Measurements from ENCODE around the gene ZBTB26.
A peak's percentile ranks its signal among the peaks of the same experiment; 100 is the strongest.
"Not testable (repeated sequence)": the region's sequence is repeated elsewhere in the genome, so short reads cannot be mapped to it uniquely, and the experiment has no call there.

The ZBTB26 gene

GRCh38 chr9:122922713-122923112, 8.6 kb downstream of the ZBTB26 start:
- DNase-seq, result no peak

GRCh38 chr9:122918310-122918709, 13.0 kb downstream of the ZBTB26 start:
- DNase-seq, result no peak

GRCh38 chr9:122912964-122913673, 18.2 kb downstream of the ZBTB26 start, which contains the start of gene ZBTB6:
Gene ZBTB6 (minus strand): TSS chr9:122913323. CDS start chr9:122912072, 1,251 bp downstream.
- DNase-seq, result peak; percentile 71

GRCh38 chr9:122912671-122912963, 18.7 kb downstream of the ZBTB26 start:
- no peak for DNase-seq

DNA sequence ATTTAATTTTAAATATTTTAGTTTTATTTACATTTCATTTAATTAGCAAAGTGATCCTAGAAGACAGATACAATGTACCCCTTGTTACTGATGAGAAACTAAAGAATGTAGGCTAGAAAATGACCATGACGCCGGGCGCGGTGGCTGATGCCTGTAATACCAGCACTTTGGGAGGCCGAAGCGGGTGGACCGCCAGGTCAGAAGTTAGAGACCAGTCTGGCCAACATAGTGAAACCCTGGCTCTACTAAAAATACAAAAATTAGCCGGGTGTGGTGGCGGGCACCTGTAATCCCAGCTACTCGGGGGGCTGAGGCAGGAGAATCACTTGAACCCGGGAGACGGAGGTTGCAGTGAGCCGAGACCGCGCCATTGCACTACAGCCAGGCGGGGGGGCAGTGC, 25.2 kb downstream of the ZBTB26 start:
- not testable (repeated sequence) for DNase-seq

DNA sequence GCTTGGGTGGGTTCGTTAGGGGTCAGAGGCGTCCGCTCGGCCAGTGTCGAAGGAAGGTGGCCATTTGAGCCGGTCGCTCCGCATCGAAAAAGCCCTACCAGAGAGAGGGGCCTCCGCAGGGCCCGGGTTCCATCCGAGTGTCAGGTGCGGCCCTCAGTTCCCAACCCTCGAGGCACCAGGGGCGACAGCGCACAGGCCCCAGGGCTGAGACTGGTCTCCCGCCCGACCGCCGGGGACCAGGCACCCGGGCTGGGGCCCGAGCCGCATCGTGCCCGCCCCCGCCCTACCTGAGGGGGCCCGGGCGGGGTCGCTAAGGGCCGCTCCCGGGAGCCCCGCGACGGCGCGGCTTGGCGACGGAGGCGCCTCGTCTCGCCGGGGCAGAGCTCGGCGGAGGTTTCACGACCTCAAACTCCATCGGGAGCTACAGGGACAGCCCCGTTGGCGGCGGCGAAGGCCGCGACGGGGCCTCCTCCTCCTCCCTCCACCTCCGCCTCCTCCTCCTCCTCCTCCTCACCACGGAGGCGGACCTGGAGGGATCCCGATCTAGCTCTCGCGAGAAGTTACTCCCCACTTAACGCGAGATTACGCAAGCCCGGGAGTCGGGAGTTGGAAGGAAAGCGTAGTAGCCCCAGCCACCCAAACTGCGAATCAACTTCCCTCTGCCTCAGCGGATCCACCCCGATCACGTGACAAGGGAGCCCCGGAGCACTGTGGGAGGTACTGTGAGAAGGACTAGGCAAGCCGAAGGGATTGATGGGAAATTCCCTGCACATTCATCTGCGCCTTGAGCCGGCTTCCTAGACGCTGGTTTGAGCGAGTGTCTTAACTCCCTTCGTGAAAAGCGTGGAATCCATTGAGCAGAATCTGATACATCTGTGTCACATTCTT, 26.2 kb downstream of the ZBTB26 start, which contains the start of gene RC3H2:
TSS of gene RC3H2 (minus strand) at position 537 of the 888 bp plus-strand sequence. CDS start 7,850 bp downstream, outside the sequence.
- peak; percentile 95 for DNase-seq

GRCh38 chr9:122904466-122904822, 26.9 kb downstream of the ZBTB26 start:
- peak; percentile 23 for DNase-seq

- no peak for DNase-seq
Observed at GRCh38 chr9:122900791-122901190, 30.5 kb downstream of the ZBTB26 start.

DNA sequence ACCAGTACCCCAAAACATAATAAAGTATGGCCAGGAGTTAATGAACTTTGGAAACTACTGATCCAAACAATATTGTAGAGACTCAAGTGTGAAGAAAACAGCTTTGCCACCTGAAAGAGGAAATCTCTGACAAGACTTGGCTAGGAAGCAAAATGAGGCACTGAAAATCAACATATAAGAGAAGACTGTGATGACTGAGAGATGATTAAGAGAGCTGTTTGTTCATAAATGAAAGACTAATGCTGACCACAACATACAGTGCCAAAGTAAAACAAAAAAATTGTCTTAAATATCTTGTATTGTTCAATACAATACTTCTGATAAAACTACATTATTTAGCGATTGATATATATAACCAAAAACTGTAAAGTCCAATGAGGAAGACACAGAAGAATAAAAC, 33.3 kb downstream of the ZBTB26 start:
- DNase-seq, result no peak

GRCh38 chr9:122888480-122888879, 42.8 kb downstream of the ZBTB26 start:
- no peak for DNase-seq

DNA sequence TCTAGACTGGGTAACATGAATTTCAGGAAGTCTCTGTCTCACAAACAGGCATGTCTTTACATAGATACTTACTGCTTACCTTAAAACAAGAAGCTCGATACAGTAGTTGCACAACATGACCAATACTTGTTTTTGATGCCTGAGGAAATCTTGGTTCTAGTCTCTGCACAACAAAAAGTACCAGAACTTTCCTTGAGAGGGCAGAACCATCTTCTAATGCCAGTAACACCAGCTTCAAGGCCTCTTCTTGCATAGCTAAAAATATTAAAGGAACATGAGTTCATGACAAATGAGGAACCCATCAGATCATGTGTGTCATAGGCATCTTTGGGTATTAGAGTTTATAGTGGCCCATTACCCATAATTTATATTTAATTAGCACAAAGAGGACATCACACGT, 48.2 kb downstream of the ZBTB26 start:
- no peak for DNase-seq

GRCh38 chr9:122879443-122879842, 51.9 kb downstream of the ZBTB26 start:
- no peak for DNase-seq

GRCh38 chr9:122875523-122875922, 55.8 kb downstream of the ZBTB26 start:
- no peak for DNase-seq

DNA sequence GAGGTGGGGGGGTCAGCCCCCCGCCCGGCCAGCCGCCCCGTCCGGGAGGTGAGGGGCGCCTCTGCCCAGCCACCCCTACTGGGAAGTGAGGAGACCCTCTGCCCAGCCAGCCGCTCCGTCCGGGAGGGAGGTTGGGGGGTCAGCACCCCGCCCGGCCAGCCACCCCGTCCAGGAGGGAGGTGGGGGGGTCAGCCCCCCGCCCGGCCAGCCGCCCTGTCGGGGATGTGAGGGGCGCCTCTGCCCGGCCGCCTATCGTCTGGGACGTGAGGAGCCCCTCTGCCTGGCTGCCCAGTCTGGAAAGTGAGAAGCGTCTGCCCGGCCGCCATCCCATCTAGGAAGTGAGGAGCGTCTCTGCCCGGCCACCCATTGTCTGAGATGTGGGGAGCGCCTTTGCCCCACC, 64.0 kb downstream of the ZBTB26 start:
- not testable (repeated sequence) for DNase-seq

DNA sequence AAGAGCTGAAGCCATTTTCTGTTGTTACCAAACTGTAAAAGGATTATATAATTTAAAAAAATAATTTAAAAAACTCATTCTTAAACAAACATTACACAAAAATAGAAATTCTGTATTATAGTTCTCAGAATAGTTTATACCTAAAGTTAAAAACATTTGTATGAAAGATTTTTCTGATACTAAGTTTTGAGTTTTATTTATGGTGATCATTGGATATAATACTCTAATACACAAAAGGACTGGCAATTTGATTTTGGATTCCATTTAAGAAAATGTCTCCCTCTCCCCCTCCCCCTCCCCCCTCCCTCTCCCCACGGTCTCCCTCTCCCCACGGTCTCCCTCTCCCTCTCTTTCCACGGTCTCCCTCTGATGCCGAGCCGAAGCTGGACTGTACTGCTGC, 65.2 kb downstream of the ZBTB26 start:
- no peak for DNase-seq

Measured in CD4-positive, alpha-beta T cell treated with Interleukin-6 for 4 hours (primary cell).